Thymus (tissue), 11 donors: ENCODE measurements around the gene WSCD2. TPM values are rescaled to one million over a fixed set of nuclear protein-coding genes. Genes with fewer than 3 reads are reported as not detected.

Source experiments
- DNase-seq, 9 donors: peaks; one replicate each; pipeline ENCODE4 v3.0.0-alpha.2; 2013; ENCODE audit warnings: low spot score in 9 of 9, low read depth in 6 of 9, missing footprints in 1 of 9
- H3K27ac ChIP-seq, 2 donors: one replicate each; pipeline ENCODE4 v1.5.1; 2013; ENCODE audit warnings: control low read depth in 1 of 2, low read depth in 1 of 2, low read length in 1 of 2, mild to moderate bottlenecking in 1 of 2, moderate library complexity in 1 of 2
- H3K27me3 ChIP-seq, 2 donors: one replicate each; pipeline ENCODE4 v1.5.1; 2013; ENCODE audit warnings: low read length in 1 of 2; ENCODE audit not compliant: control insufficient read depth in 2 of 2, insufficient read depth in 1 of 2
- H3K36me3 ChIP-seq, 2 donors: one replicate each; pipeline ENCODE4 v1.5.1; 2013; ENCODE audit warnings: low read length in 1 of 2, mild to moderate bottlenecking in 1 of 2, moderate library complexity in 1 of 2; ENCODE audit not compliant: control insufficient read depth in 2 of 2, insufficient read depth in 2 of 2
- H3K4me1 ChIP-seq, 2 donors: one replicate each; pipeline ENCODE4 v1.5.1; 2013; ENCODE audit warnings: low read length in 2 of 2; ENCODE audit not compliant: control insufficient read depth in 2 of 2, insufficient read depth in 2 of 2
- H3K4me3 ChIP-seq, 2 donors: one replicate each; pipeline ENCODE4 v1.5.1; 2013; ENCODE audit warnings: low read length in 2 of 2, control low read depth in 1 of 2, mild to moderate bottlenecking in 1 of 2
- H3K9me3 ChIP-seq, 2 donors: one replicate each; pipeline ENCODE4 v1.5.1; 2013; ENCODE audit warnings: low read length in 1 of 2, mild to moderate bottlenecking in 1 of 2; ENCODE audit not compliant: control insufficient read depth in 2 of 2, insufficient read depth in 1 of 2
- WGBS: extraction: QIAGEN DNeasy Blood & Tissue Kit; methylation state at CpG from one replicate; pipeline ENCODE4 v1.1.7; 2013; 5-methylcytosine and 5-hydroxymethylcytosine counted together
- polyA plus RNA-seq: library from polyadenylated mRNA; stranded (reverse); fragments of 200-250 nt; gene quantifications from one replicate; pipeline ENCODE4 v1.2.3, GENCODE V29; 2013
- total RNA-seq: library from RNA; stranded (reverse); fragments of 120-200 nt; gene quantifications from one replicate; pipeline ENCODE4 v1.2.4, GENCODE V29; 2013
- donor health status: healthy.

Gene WSCD2
- total and polyA plus RNA-seq, 2 donors: 0.02 to 0.33 TPM

DNA sequence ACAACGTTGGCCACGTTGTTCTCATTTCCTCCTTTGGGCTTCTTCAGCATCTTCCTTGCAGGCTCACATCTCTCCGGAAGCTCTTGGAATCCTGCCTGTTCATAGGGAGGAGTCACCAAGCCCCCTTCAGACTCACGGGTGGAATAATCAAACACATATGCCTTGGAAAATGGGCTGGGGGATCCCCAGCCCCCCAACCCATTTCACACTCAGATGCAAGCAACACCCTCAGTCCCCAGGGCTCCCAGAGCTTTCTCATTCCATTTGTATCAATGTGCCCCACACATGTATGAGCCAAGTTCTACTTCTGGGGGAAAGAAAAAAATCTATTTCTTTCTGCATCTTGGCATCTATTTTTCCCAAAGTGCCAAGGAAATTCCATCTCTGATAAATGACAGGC lies 33.1 kb downstream of the WSCD2 start:
- Histone ChIP-seq H3K9me3 (no peaks in the 10 kb centered on the region), H3K27me3 (no peaks in the 10 kb centered on the region), H3K4me3 (no peak overlapping the region), H3K36me3 (no peaks in the 10 kb centered on the region), H3K27ac (no peak overlapping the region), H3K4me1 (no peaks in the 10 kb centered on the region)
- WGBS: 77% methylated on average over 4 of the region's 4 CpGs
- no peak for DNase-seq

DNA sequence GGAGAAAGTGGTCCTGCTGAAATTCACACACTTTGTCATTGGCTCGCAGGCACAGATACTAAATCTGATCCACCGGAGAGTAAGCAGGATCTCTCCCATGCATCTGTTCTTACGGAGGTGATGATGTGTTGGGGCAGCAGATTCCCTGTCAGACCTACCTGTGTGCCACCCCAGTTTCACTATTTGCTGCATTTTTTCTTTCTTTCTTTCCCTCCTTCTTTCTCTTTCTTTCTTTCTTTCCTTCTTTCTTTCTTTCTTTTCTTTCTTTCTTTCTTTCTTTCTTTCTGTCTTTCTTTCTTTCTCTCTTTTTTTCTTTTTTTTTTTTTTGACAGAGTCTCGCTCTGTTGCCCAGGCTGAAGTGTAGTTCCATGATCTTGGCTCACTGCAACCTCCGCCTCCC lies 37.4 kb downstream of the WSCD2 start:
- WGBS: 82% methylated on average over 5 of the region's 5 CpGs
- H3K4me3 ChIP-seq: no peak overlapping the region
- H3K4me1 ChIP-seq: no peaks in the 10 kb centered on the region
- H3K27me3 ChIP-seq: no peaks in the 10 kb centered on the region
- no peaks in the 10 kb centered on the region for H3K9me3 ChIP-seq
- no peak for DNase-seq
- H3K36me3 ChIP-seq: no peaks in the 10 kb centered on the region
- H3K27ac ChIP-seq: no peak overlapping the region

DNA sequence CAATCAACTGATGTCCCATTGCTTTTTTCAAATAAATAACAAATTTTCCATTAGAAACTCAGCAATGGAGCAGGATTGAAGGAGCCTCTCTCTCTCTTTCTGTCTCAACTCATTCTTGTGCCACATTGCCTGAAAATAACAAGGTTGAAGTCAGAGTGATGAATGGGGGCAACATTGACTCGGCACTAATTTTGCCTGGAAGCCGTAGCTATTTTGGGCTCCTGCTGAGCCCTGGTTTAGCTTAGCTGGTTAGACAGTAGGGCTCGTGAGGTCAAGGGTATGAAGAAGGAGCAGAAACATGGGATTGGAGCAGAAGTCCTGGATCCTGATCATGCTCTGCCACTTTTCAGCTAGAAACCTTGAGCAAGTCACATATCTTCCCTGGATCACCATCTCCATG lies 38.9 kb downstream of the WSCD2 start:
- H3K9me3 ChIP-seq: no peaks in the 10 kb centered on the region
- H3K4me3 ChIP-seq: no peak overlapping the region
- 46% methylated on average over 3 of the region's 3 CpGs for WGBS
- no peaks in the 10 kb centered on the region for H3K4me1 ChIP-seq
- no peaks in the 10 kb centered on the region for H3K36me3 ChIP-seq
- H3K27ac ChIP-seq: no peak overlapping the region
- no peak for DNase-seq
- H3K27me3 ChIP-seq: no peaks in the 10 kb centered on the region

DNA sequence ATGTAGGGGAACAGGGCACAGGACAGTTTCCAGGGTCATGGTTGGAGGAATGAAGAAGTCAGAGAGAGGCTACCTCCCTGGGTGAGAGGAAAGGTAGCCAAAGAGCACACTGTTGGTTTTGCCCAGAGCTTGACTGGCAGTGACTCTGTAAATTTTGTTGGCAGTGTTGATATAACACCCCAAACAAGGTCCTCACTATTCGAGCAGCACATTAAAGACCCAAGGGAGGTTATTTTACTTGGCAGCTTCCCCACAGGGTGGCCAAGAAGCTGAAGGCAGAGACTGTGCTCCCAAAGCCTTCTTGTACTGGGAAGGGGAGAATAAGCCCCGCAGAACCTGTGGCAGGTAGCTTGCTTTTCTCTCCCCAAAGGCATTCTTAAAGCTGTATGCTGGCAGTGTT lies 40.6 kb downstream of the WSCD2 start:
- H3K27me3 ChIP-seq: no peaks in the 10 kb centered on the region
- no peaks in the 10 kb centered on the region for H3K36me3 ChIP-seq
- DNase-seq: no peak
- 81% methylated on average over 2 of the region's 2 CpGs for WGBS
- no peaks in the 10 kb centered on the region for H3K9me3 ChIP-seq
- no peak overlapping the region for H3K4me3 ChIP-seq
- no peak overlapping the region for H3K27ac ChIP-seq
- no peaks in the 10 kb centered on the region for H3K4me1 ChIP-seq

DNA sequence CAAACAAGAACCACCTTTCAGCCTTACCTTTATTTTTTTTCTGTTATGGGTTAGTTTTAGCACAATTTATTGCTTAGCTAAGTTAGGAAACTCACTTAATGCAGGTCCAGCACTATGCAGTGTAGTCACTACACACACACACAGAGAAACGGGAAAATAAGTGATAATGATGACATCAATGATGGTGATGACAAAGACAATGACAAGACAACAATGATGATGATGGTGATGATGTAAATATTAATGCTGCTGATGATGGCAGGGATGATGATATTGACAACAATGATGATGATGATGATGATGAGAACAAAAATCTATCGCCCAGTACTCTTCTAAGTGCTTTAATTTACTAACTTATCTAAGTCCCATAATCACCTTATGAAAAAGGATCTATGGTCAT lies 41.1 kb downstream of the WSCD2 start:
- H3K4me3 ChIP-seq: no peak overlapping the region
- no peak for DNase-seq
- no peaks in the 10 kb centered on the region for H3K9me3 ChIP-seq
- H3K4me1 ChIP-seq: no peaks in the 10 kb centered on the region
- H3K27ac ChIP-seq: no peak overlapping the region
- 91% methylated on average over 2 of the region's 2 CpGs for WGBS
- no peaks in the 10 kb centered on the region for H3K27me3 ChIP-seq
- no peaks in the 10 kb centered on the region for H3K36me3 ChIP-seq

DNA sequence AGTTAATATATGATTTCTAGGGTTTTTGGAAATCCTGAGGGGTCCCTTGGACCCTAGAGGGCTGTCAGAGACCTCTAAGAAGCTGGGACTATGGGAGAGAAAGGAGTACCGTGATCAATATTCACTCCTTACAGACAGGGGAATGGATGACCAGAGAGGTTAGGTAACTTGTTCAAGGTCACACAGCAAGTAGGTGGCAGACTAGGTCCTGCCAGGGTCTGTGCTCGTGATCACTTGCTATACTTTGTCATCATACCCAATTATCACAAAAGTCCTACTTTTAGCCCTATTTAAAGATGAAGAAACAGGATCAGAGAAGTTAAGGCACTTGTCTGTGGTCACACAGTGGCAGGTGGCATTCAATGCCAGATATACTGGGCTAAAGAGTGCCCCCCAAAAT lies 42.9 kb downstream of the WSCD2 start:
- no peaks in the 10 kb centered on the region for H3K27me3 ChIP-seq
- H3K4me3 ChIP-seq: no peak overlapping the region
- H3K4me1 ChIP-seq: no peaks in the 10 kb centered on the region
- WGBS: 86% methylated on average over 2 of the region's 2 CpGs
- H3K27ac ChIP-seq: no peak overlapping the region
- H3K36me3 ChIP-seq: no peaks in the 10 kb centered on the region
- no peaks in the 10 kb centered on the region for H3K9me3 ChIP-seq
- DNase-seq: no peak

DNA sequence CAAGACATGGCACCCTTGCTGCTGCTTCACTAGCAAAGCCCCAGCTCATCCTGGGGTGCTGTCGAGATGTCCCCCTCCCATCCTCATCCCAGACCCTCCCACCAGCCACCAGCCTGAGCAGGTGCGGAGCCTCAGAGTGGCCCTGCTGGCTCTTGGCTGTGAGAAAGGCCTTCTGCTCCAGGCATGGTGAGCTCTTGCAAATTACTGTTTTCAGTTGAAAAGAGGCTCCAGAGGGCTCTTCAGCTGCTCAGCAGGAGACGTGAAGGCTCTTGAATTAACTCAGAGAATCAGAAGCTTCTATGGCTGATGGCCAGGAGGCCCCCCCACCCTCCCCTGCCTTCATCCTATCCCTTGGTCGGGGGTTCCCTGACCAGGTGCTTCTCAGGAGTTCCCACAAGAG lies 44.1 kb downstream of the WSCD2 start:
- Histone ChIP-seq H3K36me3 (no peaks in the 10 kb centered on the region), H3K9me3 (no peaks in the 10 kb centered on the region), H3K4me3 (no peak overlapping the region), H3K27me3 (no peaks in the 10 kb centered on the region), H3K4me1 (no peaks in the 10 kb centered on the region), H3K27ac (no peak overlapping the region)
- DNase-seq: no peak
- 60% methylated on average over 4 of the region's 4 CpGs for whole genome bisulfite sequencing

DNA sequence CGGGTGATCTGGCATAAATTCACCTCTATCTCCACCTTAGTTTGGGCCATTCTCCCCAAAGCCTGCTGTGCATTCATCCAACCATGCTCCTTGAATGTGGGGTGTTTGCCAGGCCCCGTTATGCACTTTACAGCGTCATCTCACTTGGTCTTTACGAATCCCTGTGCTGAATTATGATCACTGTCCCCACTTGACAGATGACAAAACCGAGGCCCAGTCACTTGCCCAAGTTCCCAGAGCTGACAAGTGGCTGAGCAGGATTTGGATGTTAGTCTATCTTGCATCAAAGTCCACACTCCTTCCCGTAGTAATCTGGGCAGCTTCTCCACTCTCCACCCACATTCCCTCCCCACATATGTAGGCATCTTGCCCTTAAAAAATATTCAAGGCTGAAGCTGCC lies 44.8 kb downstream of the WSCD2 start:
- no peaks in the 10 kb centered on the region for H3K36me3 ChIP-seq
- H3K27ac ChIP-seq: no peak overlapping the region
- WGBS: 84% methylated on average over 6 of the region's 6 CpGs
- no peak overlapping the region for H3K4me3 ChIP-seq
- no peaks in the 10 kb centered on the region for H3K27me3 ChIP-seq
- no peak for DNase-seq
- no peaks in the 10 kb centered on the region for H3K4me1 ChIP-seq
- no peaks in the 10 kb centered on the region for H3K9me3 ChIP-seq

DNA sequence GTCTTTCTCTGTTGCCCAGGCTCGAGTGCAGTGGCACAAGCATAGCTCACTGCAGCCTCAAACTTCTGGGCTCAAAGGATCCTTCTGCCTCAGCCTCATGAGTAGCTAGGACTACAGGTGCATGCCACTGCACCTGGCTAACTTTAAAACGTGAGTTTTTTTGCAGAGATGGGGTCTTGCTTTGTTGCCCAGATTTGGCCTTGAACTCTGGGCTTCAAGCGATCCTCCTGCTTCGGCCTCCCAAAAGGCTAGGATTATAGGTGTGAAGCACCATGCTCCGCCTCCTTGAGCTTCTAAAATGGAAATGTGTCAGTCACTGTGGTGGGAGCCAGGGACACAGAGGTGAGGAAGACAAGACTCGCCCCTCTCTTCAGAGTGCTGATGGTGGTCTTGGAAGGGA lies 45.6 kb downstream of the WSCD2 start:
- no peak overlapping the region for H3K27ac ChIP-seq
- no peaks in the 10 kb centered on the region for H3K36me3 ChIP-seq
- no peak overlapping the region for H3K4me3 ChIP-seq
- 86% methylated on average over 6 of the region's 6 CpGs for WGBS
- no peak for DNase-seq
- H3K9me3 ChIP-seq: no peaks in the 10 kb centered on the region
- H3K4me1 ChIP-seq: no peaks in the 10 kb centered on the region
- no peaks in the 10 kb centered on the region for H3K27me3 ChIP-seq

DNA sequence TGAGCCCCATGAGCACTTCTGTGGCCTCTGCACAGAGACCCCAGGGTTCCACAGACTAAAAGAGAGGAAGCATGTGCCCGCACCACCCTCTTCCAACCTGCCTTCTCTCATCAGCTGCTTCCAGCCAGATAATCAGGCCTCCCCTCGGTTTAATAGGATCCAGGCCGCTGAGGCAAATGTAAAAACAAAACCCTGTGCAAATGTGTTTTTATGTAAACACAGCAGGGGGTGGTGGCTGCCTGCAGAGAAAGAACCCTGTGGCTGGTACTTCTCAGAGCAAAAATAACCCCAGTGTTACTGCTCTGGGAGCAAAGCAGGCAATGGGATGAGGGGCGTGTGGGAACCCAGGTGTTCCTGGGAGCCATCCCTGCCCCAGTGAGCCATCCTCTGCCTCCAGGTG lies 46.2 kb downstream of the WSCD2 start:
- Histone ChIP-seq H3K27ac (no peak overlapping the region), H3K9me3 (no peaks in the 10 kb centered on the region), H3K27me3 (no peaks in the 10 kb centered on the region), H3K4me3 (no peak overlapping the region), H3K4me1 (no peaks in the 10 kb centered on the region), H3K36me3 (no peaks in the 10 kb centered on the region)
- 46% methylated on average over 4 of the region's 4 CpGs for WGBS
- DNase-seq: no peak
